8988T (cell line): Measurements from ENCODE around the gene TXN.
"Not testable (repeated sequence)": the region's sequence is repeated elsewhere in the genome, so short reads cannot be mapped to it uniquely, and the experiment has no call there.

Experiments used
- DNase-seq: peaks from one replicate; pipeline ENCODE4 v3.0.0; 2011

The TXN gene

GRCh38 chr9:110257097-110257841 lies 962 bp upstream of the TXN start:
- no peak for DNase-seq

GRCh38 chr9:110255463-110256379 lies 586 bp downstream of the TXN start:
- DNase-seq: no peak

- no peak for DNase-seq
Measured at GRCh38 chr9:110255034-110255462, 1.3 kb downstream of the TXN start.

- DNase-seq: no peak
Measured at GRCh38 chr9:110254500-110254899, 1.8 kb downstream of the TXN start.

- DNase-seq: no peak
Measured at GRCh38 chr9:110252509-110253139, 3.7 kb downstream of the TXN start.

GRCh38 chr9:110251770-110252169 lies 4.5 kb downstream of the TXN start:
- DNase-seq: not testable (repeated sequence)

GRCh38 chr9:110251212-110251611 lies 5.1 kb downstream of the TXN start:
- DNase-seq: no peak

- no peak for DNase-seq
Measured at GRCh38 chr9:110249603-110250002, 6.7 kb downstream of the TXN start.

- no peak for DNase-seq
Measured at GRCh38 chr9:110248361-110248760, 7.9 kb downstream of the TXN start.

GRCh38 chr9:110246214-110246613 lies 10.1 kb downstream of the TXN start:
- DNase-seq: no peak

GRCh38 chr9:110244616-110245015 lies 11.7 kb downstream of the TXN start:
- no peak for DNase-seq

GRCh38 chr9:110241858-110242321 lies 14.4 kb downstream of the TXN start:
- no peak for DNase-seq

GRCh38 chr9:110241260-110241857 lies 14.9 kb downstream of the TXN start:
- no peak for DNase-seq

- DNase-seq: no peak
Measured at GRCh38 chr9:110240198-110240597, 16.1 kb downstream of the TXN start.

- DNase-seq: no peak
Measured at GRCh38 chr9:110228321-110228720, 28.0 kb downstream of the TXN start.

- no peak for DNase-seq
Measured at GRCh38 chr9:110224583-110224982, 31.7 kb downstream of the TXN start.

GRCh38 chr9:110220809-110221208 lies 35.5 kb downstream of the TXN start:
- no peak for DNase-seq

- no peak for DNase-seq
Measured at GRCh38 chr9:110217656-110218099, 38.6 kb downstream of the TXN start.

- no peak for DNase-seq
Measured at GRCh38 chr9:110214586-110215355, 41.5 kb downstream of the TXN start.

- DNase-seq: no peak
Measured at GRCh38 chr9:110214090-110214489, 42.2 kb downstream of the TXN start.

- DNase-seq: no peak
Measured at GRCh38 chr9:110213413-110214044, 42.8 kb downstream of the TXN start.

- DNase-seq: no peak
Measured at GRCh38 chr9:110208031-110208430, 48.3 kb downstream of the TXN start, which contains the start of gene C9orf152. TSS of gene C9orf152 (minus strand) at chr9:110208159. CDS start at chr9:110207579, 580 bp downstream.
